SU-DHL-6 (cell line): ENCODE results near the gene KDM6A.

Source experiments
- CTCF ChIP-seq: fragments of 200-600 bp; sonication (generic); IDR thresholded peaks from one replicate; pipeline ENCODE4 v1.5.1; 2017; ENCODE audit warnings: antibody characterized with exemption, mild to moderate bottlenecking, low read length, moderate library complexity; ENCODE audit not compliant: insufficient read depth, poor library complexity, severe bottlenecking
- EZH2phosphoT487 ChIP-seq: fragments of 200-600 bp; sonication (generic), shearing (Covaris generic); conservative IDR thresholded peaks from 2 replicates; pipeline ENCODE4 v1.6.1; 2018; ENCODE audit warnings: mild to moderate bottlenecking, antibody characterized with exemption, low read length, moderate library complexity, mixed read lengths

DNA sequence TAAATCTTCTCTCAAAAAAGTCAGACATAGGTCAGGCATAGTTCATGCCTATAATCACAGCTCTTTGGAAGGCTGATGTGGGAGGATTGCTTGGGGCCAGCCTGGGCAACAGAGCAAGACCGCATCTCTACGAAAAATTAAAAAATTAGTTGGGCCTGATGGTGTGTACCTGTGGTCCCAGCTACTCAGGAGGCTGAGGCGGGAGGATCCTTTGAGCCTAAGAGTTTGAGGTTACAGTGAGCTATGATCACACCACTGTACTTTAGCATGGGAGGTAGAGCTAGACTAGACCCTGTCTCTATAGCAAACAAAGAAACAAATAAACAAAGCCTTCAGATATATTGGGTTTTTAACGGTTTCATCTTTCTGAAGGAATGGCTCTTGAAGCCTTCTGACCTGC, 265.5 kb downstream of the KDM6A start:
- TF ChIP-seq CTCF (no peak), EZH2phosphoT487 (no peak)
